NT2/D1 (cell line): ENCODE measurements around the gene SRP19.

Experiments used
- DNase-seq: peaks from one replicate; pipeline ENCODE4 v3.0.0-alpha.2; 2011; ENCODE audit warnings: low read depth, low spot score
- H3K27me3 ChIP-seq: 2 replicates; pipeline ENCODE4 v1.6.0; 2011; ENCODE audit warnings: mild to moderate bottlenecking; ENCODE audit not compliant: insufficient read length, insufficient read depth
- H3K36me3 ChIP-seq: 2 replicates; pipeline ENCODE4 v1.6.1; 2011; ENCODE audit warnings: mild to moderate bottlenecking, low read length, mixed read lengths; ENCODE audit not compliant: insufficient read depth, insufficient read length
- H3K4me1 ChIP-seq: 2 replicates; pipeline ENCODE4 v1.5.1; 2011; ENCODE audit not compliant: insufficient read depth, insufficient read length
- H3K4me3 ChIP-seq: 2 replicates; pipeline ENCODE4 v1.5.1; 2011; ENCODE audit warnings: low read depth; ENCODE audit not compliant: insufficient read length
- H3K9ac ChIP-seq: 2 replicates; pipeline ENCODE4 v1.6.0; 2011; ENCODE audit warnings: low read depth; ENCODE audit not compliant: insufficient read length
- H3K9me3 ChIP-seq: 2 replicates; pipeline ENCODE4 v1.5.1; 2011; ENCODE audit warnings: mild to moderate bottlenecking, low read length; ENCODE audit not compliant: insufficient read depth
- SUZ12 ChIP-seq: IDR thresholded peaks from 2 replicates; pipeline ENCODE4 v1.6.1; 2011; ENCODE audit not compliant: insufficient read length, insufficient read depth; ENCODE audit errors: extremely low read depth
- YY1 ChIP-seq: IDR thresholded peaks from 2 replicates; pipeline ENCODE4 v1.6.1; 2011; ENCODE audit not compliant: insufficient read length, insufficient read depth
- ZNF274 ChIP-seq: IDR thresholded peaks from 2 replicates; pipeline ENCODE4 v1.6.1; 2011; ENCODE audit warnings: mild to moderate bottlenecking, low read depth, low read length

SRP19 gene

DNA sequence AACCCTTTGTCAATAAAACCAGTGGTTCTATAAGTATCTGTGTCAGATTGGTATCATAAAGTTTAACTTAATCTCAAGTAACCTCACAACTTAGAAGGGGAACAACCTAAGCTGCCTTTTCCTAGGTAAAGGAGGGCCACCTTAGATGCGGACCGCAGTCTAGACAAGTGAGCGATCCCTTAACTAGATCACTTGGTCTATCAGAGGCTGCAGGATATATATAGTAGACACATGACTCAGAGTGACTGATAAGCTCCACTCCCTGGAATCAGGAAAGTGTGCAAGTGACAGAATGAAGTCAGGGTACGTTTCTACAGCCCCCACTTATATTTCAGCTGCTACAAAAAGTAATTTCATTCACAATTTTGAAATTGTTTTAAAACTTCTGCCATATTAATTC, 53.5 kb downstream of the SRP19 start:
- Histone ChIP-seq H3K9me3 (no peaks in the 10 kb centered on the region), H3K4me3 (no peak overlapping the region), H3K36me3 (peaks cover 50% of the 10 kb centered on the region), H3K4me1 (no peaks in the 10 kb centered on the region), H3K27me3 (no peaks in the 10 kb centered on the region), H3K9ac (no peak overlapping the region)
- no peak for DNase-seq
- TF ChIP-seq YY1 (no peak), ZNF274 (no peak), SUZ12 (no peak)

GRCh38 chr5:112915831-112916230, 54.7 kb downstream of the SRP19 start:
- no peaks in the 10 kb centered on the region for H3K4me1 ChIP-seq
- no peak for TF ChIP-seq SUZ12
- no peak for TF ChIP-seq YY1
- TF ChIP-seq ZNF274 = no peak
- no peaks in the 10 kb centered on the region for H3K9me3 ChIP-seq
- no peak for DNase-seq
- H3K27me3 ChIP-seq = no peaks in the 10 kb centered on the region
- H3K36me3 ChIP-seq = peaks cover 53% of the 10 kb centered on the region
- H3K9ac ChIP-seq = no peak overlapping the region
- H3K4me3 ChIP-seq = no peak overlapping the region

- Histone ChIP-seq H3K27me3 (peaks cover 2% of the 10 kb centered on the region), H3K4me1 (no peaks in the 10 kb centered on the region), H3K36me3 (peaks cover 47% of the 10 kb centered on the region), H3K9me3 (no peaks in the 10 kb centered on the region), H3K9ac (no peak overlapping the region), H3K4me3 (no peak overlapping the region)
- no peak for TF ChIP-seq YY1
- TF ChIP-seq SUZ12 = no peak
- no peak for TF ChIP-seq ZNF274
- DNase-seq = no peak
These were observed 56.4 kb downstream of the SRP19 start for GRCh38 chr5:112917453-112917995.

DNA sequence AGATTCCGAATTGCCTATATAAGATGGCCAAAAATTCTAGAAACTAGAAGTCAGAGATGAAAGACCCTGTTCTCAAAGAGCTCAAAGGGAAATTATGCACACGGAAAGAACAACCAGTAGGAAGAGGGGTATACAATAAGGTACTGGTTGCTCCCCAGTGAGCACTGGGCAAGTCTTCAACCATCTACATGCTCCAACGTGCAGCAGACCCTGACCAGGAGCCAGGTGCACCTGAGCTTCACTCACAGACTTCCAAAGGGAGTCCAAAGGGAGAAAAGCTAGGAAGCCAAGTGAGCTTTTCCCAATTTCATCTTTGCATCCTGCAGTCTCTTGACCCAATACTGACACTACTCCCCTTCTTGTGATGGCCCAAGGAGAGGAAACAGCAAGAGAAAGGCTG, 57.0 kb downstream of the SRP19 start:
- no peak overlapping the region for H3K4me3 ChIP-seq
- peaks cover 47% of the 10 kb centered on the region for H3K36me3 ChIP-seq
- no peaks in the 10 kb centered on the region for H3K4me1 ChIP-seq
- H3K9ac ChIP-seq = no peak overlapping the region
- TF ChIP-seq SUZ12 = no peak
- no peak for TF ChIP-seq ZNF274
- TF ChIP-seq YY1 = no peak
- peaks cover 7% of the 10 kb centered on the region for H3K27me3 ChIP-seq
- H3K9me3 ChIP-seq = no peaks in the 10 kb centered on the region
- DNase-seq = no peak

DNA sequence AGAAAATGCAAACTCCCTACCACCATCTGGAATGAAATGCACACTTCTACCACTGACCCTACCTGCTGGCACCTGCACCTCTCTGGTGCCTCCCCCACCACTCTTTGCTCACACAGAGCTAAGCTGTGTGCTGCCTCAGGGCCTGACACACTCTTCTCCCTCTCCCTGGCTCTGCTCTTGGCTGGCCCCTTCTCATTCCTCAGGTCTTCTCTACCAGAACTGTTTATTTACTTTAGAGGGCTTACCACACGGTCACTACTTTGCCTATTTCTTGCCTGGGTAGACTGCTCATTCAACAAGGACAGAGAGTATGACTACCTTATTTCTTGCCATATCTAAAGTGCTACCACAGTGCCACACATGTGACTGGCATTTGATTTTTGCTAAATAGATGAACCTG, 57.6 kb downstream of the SRP19 start:
- Histone ChIP-seq H3K9me3 (no peaks in the 10 kb centered on the region), H3K4me3 (no peak overlapping the region), H3K9ac (no peak overlapping the region), H3K27me3 (peaks cover 7% of the 10 kb centered on the region), H3K36me3 (peaks cover 47% of the 10 kb centered on the region), H3K4me1 (no peaks in the 10 kb centered on the region)
- TF ChIP-seq YY1 (no peak), SUZ12 (no peak), ZNF274 (no peak)
- DNase-seq = no peak
